Uterus (tissue), 2 donors: ENCODE data around the gene SIPA1L3.

Source experiments
- CTCF ChIP-seq, 4 experiments: fragments of 200-600 bp in 2 of 4; fragments of 450-650 bp in 2 of 4; sonication (generic) in 2 of 4; IDR thresholded peaks; one replicate each; pipeline ENCODE4 v1.5.1; 2016 to 2019; ENCODE audit warnings: antibody characterized with exemption in 4 of 4, mild to moderate bottlenecking in 2 of 4, moderate library complexity in 1 of 4
- POLR2A ChIP-seq, 2 donors: fragments of 450-650 bp; IDR thresholded peaks; one replicate each; pipeline ENCODE4 v1.6.1; 2016; ENCODE audit warnings: antibody characterized with exemption in 2 of 2, mild to moderate bottlenecking in 1 of 2, moderate library complexity in 1 of 2

GRCh38 chr19:38152461-38153379 lies 245.7 kb downstream of the SIPA1L3 start:
- TF ChIP-seq CTCF (IDR thresholded peaks at IDR 0.05) (no peak), POLR2A (IDR thresholded peaks at IDR 0.05) (no peak)
